GM23338 (cell line): ENCODE measurements around the gene TMEM178B. TPM values are rescaled to one million over a fixed set of nuclear protein-coding genes. Genes with fewer than 3 reads are reported as not detected.

Source experiments
- ATAC-seq: fragments of 200-7000 bp; cut with Tn5 transposase; 3 replicates; pipeline ENCODE4 v1.9.1; 2020
- DNase-seq: peaks from one replicate; pipeline ENCODE4 v3.0.0-alpha.2; 2015; ENCODE audit warnings: low spot score
- H2AFZ ChIP-seq: fragments of 200-600 bp; sonication (generic); 2 replicates; pipeline ENCODE4 v1.8.0; 2016; ENCODE audit warnings: antibody characterized with exemption, mild to moderate bottlenecking, moderate library complexity
- H3F3A ChIP-seq: fragments of 200-600 bp; sonication (generic); replicated peaks from 2 replicates; pipeline ENCODE4 v1.8.0; 2017; ENCODE audit warnings: antibody characterized with exemption, mixed run types, low read depth
- H3K27ac ChIP-seq: fragments of 200-600 bp; sonication (generic); 2 replicates; pipeline ENCODE4 v1.6.1; 2016; ENCODE audit warnings: low read depth
- H3K27me3 ChIP-seq: fragments of 200-600 bp; sonication (generic); 2 replicates; pipeline ENCODE4 v1.8.0; 2016; ENCODE audit warnings: mild to moderate bottlenecking, mixed run types, moderate library complexity; ENCODE audit not compliant: insufficient read depth
- H3K36me3 ChIP-seq: fragments of 200-600 bp; sonication (generic); 2 replicates; pipeline ENCODE4 v1.8.0; 2016; ENCODE audit warnings: mild to moderate bottlenecking; ENCODE audit not compliant: insufficient read depth
- H3K4me1 ChIP-seq: fragments of 200-600 bp; sonication (generic); 2 replicates; pipeline ENCODE4 v1.8.0; 2016; ENCODE audit warnings: mild to moderate bottlenecking, moderate library complexity; ENCODE audit not compliant: insufficient read depth
- H3K4me2 ChIP-seq: fragments of 200-600 bp; sonication (generic); 2 replicates; pipeline ENCODE4 v1.7.1; 2017; ENCODE audit warnings: mixed run types
- H3K4me3 ChIP-seq: fragments of 200-600 bp; sonication (generic); 2 replicates; pipeline ENCODE4 v1.6.1; 2016; ENCODE audit warnings: mixed run types
- H3K79me2 ChIP-seq: fragments of 200-600 bp; sonication (generic); replicated peaks from 2 replicates; pipeline ENCODE4 v1.8.0; 2017; ENCODE audit warnings: mild to moderate bottlenecking; ENCODE audit not compliant: insufficient read depth
- H3K9me2 ChIP-seq: fragments of 200-600 bp; sonication (generic); 2 replicates; pipeline ENCODE4 v1.8.0; 2017; ENCODE audit not compliant: insufficient read depth
- H4K20me1 ChIP-seq: fragments of 200-600 bp; sonication (generic); replicated peaks from 2 replicates; pipeline ENCODE4 v1.8.0; 2017; ENCODE audit warnings: mild to moderate bottlenecking; ENCODE audit not compliant: insufficient read depth
- H3K27ac Mint-ChIP-seq: 2 replicates; pipeline ENCODE4 v1.8.0; 2020; ENCODE audit warnings: inconsistent platforms, mild to moderate bottlenecking, moderate library complexity, mixed read lengths
- H3K27me3 Mint-ChIP-seq: 3 replicates; pipeline ENCODE4 v1.8.0; 2022; ENCODE audit warnings: low read depth, mild to moderate bottlenecking, moderate library complexity, mixed read lengths, inconsistent platforms; ENCODE audit not compliant: insufficient read depth, poor library complexity
- H3K36me3 Mint-ChIP-seq: 3 replicates; pipeline ENCODE4 v1.8.0; 2021; ENCODE audit warnings: low read depth, mild to moderate bottlenecking, inconsistent platforms, moderate library complexity, mixed read lengths
- H3K4me1 Mint-ChIP-seq: 3 replicates; pipeline ENCODE4 v1.8.0; 2020; ENCODE audit warnings: mild to moderate bottlenecking, inconsistent platforms, mixed read lengths
- H3K4me3 Mint-ChIP-seq: 3 replicates; pipeline ENCODE4 v1.8.0; 2021; ENCODE audit warnings: moderate library complexity, mild to moderate bottlenecking, inconsistent platforms, mixed read lengths
- H3K9me3 Mint-ChIP-seq: 3 replicates; pipeline ENCODE4 v1.8.0; 2020; ENCODE audit warnings: moderate library complexity, mild to moderate bottlenecking, inconsistent platforms, mixed read lengths
- CREB1 ChIP-seq: fragments of 250-450 bp; sonication (Bioruptor Pico); IDR thresholded peaks from 2 replicates; pipeline ENCODE4 v1.5.0; 2020; ENCODE audit warnings: low read depth, mild to moderate bottlenecking, moderate library complexity
- ETS1 ChIP-seq: IDR thresholded peaks from 2 replicates; pipeline ENCODE4 v1.6.1; 2016; ENCODE audit warnings: antibody characterized with exemption
- EZH2 ChIP-seq: fragments of 200-600 bp; sonication (generic); IDR thresholded peaks from one replicate; pipeline ENCODE4 v1.8.0; 2017; ENCODE audit warnings: antibody characterized with exemption, mild to moderate bottlenecking, low read depth; ENCODE audit not compliant: unreplicated experiment
- EZH2phosphoT487 ChIP-seq: fragments of 200-600 bp; sonication (generic); IDR thresholded peaks from one replicate; pipeline ENCODE4 v1.8.1; 2018; ENCODE audit warnings: antibody characterized with exemption; ENCODE audit not compliant: unreplicated experiment
- JUNB ChIP-seq: IDR thresholded peaks from one replicate; pipeline ENCODE4 v1.6.1; 2016; ENCODE audit warnings: antibody characterized with exemption; ENCODE audit not compliant: unreplicated experiment
- NANOG ChIP-seq: IDR thresholded peaks from 2 replicates; pipeline ENCODE4 v1.6.1; 2016; ENCODE audit warnings: antibody characterized with exemption, borderline replicate concordance
- POLR2AphosphoS5 ChIP-seq: IDR thresholded peaks from 2 replicates; pipeline ENCODE4 v1.6.1; 2016; ENCODE audit warnings: antibody characterized with exemption, low read depth
- STAT1 ChIP-seq: IDR thresholded peaks from one replicate; pipeline ENCODE4 v1.6.1; 2016; ENCODE audit warnings: antibody characterized with exemption; ENCODE audit not compliant: unreplicated experiment
- ZNF114 ChIP-seq: fragments of 250-450 bp; sonication (Bioruptor Pico); IDR thresholded peaks from 2 replicates; pipeline ENCODE4 v1.5.0; 2020; ENCODE audit warnings: mild to moderate bottlenecking, moderate library complexity
- ZNF331 ChIP-seq: fragments of 250-450 bp; sonication (Bioruptor Pico); IDR thresholded peaks from 2 replicates; pipeline ENCODE4 v1.5.0; 2020; ENCODE audit warnings: low read depth, mild to moderate bottlenecking, moderate library complexity
- polyA plus RNA-seq: library from polyadenylated mRNA; unstranded; fragments of >200 nt; fragmentation: Nextera tagmentation; extraction: Ambion mirVana; gene quantifications from 2 replicates; pipeline ENCODE4 v1.2.1, GENCODE V29; 2016
- total RNA-seq: library from RNA; depleted of rRNA; stranded (reverse); fragments of >200 nt; shearing (Covaris generic); gene quantifications from 2 replicates; pipeline ENCODE4 v1.2.3, GENCODE V29; 2014
- TF ChIP-seq, protein P1 (sequence below): fragments of 250-450 bp; sonication (Bioruptor Pico); IDR thresholded peaks from 2 replicates; pipeline ENCODE4 v1.5.0; 2020; ENCODE audit warnings: mild to moderate bottlenecking, moderate library complexity
- TF ChIP-seq, protein P2 (sequence below): IDR thresholded peaks from one replicate; pipeline ENCODE4 v1.6.1; 2018; ENCODE audit warnings: antibody characterized with exemption; ENCODE audit not compliant: unreplicated experiment
- TF ChIP-seq, protein P3 (sequence below), 2 experiments: fragments of 200-600 bp in 1 of 2; sonication (generic) in 1 of 2; conservative IDR thresholded peaks; 2 replicates each; pipeline versions ENCODE4 v1.5.1 to v1.6.1; 2016 to 2017; ENCODE audit warnings: antibody characterized with exemption in 2 of 2, low read depth in 2 of 2, mild to moderate bottlenecking in 2 of 2, moderate library complexity in 1 of 2

Gene TMEM178B
- total and polyA plus RNA-seq, 2 experiments from 2014 or later, result 4.9 to 15.6 TPM

DNA sequence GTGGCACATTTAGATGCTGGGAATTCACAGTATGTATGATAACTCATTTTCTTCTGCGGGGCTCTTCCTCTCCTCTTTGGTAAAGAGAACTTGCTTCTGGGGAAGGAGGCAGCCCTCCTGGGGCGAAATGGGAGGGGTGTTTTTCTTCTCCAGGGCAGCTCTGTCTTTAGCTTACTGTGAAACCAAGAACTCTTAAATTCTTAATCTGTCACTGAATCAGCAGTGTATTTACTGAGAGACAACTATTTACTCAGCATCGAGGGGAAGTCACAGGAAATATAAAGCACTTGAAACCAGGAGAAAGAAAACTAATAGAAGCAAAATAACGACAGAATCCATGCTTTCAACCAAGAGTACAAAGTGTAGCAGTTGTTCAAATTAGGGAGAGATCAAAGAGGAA, 319.2 kb downstream of the TMEM178B start:
- TF ChIP-seq, protein P1, sequence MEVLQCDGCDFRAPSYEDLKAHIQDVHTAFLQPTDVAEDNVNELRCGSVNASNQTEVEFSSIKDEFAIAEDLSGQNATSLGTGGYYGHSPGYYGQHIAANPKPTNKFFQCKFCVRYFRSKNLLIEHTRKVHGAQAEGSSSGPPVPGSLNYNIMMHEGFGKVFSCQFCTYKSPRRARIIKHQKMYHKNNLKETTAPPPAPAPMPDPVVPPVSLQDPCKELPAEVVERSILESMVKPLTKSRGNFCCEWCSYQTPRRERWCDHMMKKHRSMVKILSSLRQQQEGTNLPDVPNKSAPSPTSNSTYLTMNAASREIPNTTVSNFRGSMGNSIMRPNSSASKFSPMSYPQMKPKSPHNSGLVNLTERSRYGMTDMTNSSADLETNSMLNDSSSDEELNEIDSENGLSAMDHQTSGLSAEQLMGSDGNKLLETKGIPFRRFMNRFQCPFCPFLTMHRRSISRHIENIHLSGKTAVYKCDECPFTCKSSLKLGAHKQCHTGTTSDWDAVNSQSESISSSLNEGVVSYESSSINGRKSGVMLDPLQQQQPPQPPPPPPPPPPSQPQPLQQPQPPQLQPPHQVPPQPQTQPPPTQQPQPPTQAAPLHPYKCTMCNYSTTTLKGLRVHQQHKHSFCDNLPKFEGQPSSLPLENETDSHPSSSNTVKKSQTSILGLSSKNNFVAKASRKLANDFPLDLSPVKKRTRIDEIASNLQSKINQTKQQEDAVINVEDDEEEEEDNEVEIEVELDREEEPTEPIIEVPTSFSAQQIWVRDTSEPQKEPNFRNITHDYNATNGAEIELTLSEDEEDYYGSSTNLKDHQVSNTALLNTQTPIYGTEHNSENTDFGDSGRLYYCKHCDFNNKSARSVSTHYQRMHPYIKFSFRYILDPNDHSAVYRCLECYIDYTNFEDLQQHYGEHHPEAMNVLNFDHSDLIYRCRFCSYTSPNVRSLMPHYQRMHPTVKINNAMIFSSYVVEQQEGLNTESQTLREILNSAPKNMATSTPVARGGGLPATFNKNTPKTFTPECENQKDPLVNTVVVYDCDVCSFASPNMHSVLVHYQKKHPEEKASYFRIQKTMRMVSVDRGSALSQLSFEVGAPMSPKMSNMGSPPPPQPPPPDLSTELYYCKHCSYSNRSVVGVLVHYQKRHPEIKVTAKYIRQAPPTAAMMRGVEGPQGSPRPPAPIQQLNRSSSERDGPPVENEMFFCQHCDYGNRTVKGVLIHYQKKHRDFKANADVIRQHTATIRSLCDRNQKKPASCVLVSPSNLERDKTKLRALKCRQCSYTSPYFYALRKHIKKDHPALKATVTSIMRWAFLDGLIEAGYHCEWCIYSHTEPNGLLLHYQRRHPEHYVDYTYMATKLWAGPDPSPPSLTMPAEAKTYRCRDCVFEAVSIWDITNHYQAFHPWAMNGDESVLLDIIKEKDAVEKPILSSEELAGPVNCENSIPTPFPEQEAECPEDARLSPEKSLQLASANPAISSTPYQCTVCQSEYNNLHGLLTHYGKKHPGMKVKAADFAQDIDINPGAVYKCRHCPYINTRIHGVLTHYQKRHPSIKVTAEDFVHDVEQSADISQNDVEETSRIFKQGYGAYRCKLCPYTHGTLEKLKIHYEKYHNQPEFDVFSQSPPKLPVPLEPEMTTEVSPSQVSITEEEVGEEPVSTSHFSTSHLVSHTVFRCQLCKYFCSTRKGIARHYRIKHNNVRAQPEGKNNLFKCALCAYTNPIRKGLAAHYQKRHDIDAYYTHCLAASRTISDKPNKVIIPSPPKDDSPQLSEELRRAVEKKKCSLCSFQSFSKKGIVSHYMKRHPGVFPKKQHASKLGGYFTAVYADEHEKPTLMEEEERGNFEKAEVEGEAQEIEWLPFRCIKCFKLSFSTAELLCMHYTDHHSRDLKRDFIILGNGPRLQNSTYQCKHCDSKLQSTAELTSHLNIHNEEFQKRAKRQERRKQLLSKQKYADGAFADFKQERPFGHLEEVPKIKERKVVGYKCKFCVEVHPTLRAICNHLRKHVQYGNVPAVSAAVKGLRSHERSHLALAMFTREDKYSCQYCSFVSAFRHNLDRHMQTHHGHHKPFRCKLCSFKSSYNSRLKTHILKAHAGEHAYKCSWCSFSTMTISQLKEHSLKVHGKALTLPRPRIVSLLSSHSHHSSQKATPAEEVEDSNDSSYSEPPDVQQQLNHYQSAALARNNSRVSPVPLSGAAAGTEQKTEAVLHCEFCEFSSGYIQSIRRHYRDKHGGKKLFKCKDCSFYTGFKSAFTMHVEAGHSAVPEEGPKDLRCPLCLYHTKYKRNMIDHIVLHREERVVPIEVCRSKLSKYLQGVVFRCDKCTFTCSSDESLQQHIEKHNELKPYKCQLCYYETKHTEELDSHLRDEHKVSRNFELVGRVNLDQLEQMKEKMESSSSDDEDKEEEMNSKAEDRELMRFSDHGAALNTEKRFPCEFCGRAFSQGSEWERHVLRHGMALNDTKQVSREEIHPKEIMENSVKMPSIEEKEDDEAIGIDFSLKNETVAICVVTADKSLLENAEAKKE (CRISPR knock-in tag), result no peak
- TF ChIP-seq CREB1 (no peak), JUNB (no peak), NANOG (no peak), ZNF331 (CRISPR knock-in tag) (no peak), STAT1 (no peak), EZH2 (no peak), POLR2AphosphoS5 (no peak), EZH2phosphoT487 (no peak), ZNF114 (CRISPR knock-in tag) (no peak), ETS1 (no peak)
- TF ChIP-seq, protein P2, sequence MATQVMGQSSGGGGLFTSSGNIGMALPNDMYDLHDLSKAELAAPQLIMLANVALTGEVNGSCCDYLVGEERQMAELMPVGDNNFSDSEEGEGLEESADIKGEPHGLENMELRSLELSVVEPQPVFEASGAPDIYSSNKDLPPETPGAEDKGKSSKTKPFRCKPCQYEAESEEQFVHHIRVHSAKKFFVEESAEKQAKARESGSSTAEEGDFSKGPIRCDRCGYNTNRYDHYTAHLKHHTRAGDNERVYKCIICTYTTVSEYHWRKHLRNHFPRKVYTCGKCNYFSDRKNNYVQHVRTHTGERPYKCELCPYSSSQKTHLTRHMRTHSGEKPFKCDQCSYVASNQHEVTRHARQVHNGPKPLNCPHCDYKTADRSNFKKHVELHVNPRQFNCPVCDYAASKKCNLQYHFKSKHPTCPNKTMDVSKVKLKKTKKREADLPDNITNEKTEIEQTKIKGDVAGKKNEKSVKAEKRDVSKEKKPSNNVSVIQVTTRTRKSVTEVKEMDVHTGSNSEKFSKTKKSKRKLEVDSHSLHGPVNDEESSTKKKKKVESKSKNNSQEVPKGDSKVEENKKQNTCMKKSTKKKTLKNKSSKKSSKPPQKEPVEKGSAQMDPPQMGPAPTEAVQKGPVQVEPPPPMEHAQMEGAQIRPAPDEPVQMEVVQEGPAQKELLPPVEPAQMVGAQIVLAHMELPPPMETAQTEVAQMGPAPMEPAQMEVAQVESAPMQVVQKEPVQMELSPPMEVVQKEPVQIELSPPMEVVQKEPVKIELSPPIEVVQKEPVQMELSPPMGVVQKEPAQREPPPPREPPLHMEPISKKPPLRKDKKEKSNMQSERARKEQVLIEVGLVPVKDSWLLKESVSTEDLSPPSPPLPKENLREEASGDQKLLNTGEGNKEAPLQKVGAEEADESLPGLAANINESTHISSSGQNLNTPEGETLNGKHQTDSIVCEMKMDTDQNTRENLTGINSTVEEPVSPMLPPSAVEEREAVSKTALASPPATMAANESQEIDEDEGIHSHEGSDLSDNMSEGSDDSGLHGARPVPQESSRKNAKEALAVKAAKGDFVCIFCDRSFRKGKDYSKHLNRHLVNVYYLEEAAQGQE, result no peak
- TF ChIP-seq, protein P3, sequence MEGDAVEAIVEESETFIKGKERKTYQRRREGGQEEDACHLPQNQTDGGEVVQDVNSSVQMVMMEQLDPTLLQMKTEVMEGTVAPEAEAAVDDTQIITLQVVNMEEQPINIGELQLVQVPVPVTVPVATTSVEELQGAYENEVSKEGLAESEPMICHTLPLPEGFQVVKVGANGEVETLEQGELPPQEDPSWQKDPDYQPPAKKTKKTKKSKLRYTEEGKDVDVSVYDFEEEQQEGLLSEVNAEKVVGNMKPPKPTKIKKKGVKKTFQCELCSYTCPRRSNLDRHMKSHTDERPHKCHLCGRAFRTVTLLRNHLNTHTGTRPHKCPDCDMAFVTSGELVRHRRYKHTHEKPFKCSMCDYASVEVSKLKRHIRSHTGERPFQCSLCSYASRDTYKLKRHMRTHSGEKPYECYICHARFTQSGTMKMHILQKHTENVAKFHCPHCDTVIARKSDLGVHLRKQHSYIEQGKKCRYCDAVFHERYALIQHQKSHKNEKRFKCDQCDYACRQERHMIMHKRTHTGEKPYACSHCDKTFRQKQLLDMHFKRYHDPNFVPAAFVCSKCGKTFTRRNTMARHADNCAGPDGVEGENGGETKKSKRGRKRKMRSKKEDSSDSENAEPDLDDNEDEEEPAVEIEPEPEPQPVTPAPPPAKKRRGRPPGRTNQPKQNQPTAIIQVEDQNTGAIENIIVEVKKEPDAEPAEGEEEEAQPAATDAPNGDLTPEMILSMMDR (conservative IDR thresholded peaks at IDR 0.05; ENCODE audit: low read depth in 2 of 2), result no peak
- Mint-ChIP-seq H3K27ac (no peak overlapping the region), H3K4me3 (no peak overlapping the region), H3K4me1 (peaks cover 7% of the 10 kb centered on the region; the same call in 2 of the 3 replicates), H3K9me3 (no peaks in the 10 kb centered on the region; the same call in 2 of the 3 replicates), H3K36me3 (no peaks in the 10 kb centered on the region), H3K27me3 (peaks cover 4% of the 10 kb centered on the region)
- Histone ChIP-seq H3K27me3 (no peaks in the 10 kb centered on the region), H3K27ac (no peak overlapping the region), H3K4me2 (no peak overlapping the region), H4K20me1 (no peaks in the 10 kb centered on the region; the same call in 1 of the 2 replicates), H3K4me1 (no peaks in the 10 kb centered on the region; the same call in 1 of the 2 replicates), H3F3A (no peaks in the 10 kb centered on the region), H3K79me2 (no peaks in the 10 kb centered on the region; the same call in 1 of the 2 replicates), H3K4me3 (no peak overlapping the region), H3K9me2 (peaks cover 14% of the 10 kb centered on the region), H3K36me3 (no peaks in the 10 kb centered on the region), H2AFZ (no peak overlapping the region)
- ATAC-seq (no peak), DNase-seq (no peak)
